Left hindlimb (tissue), 1 donor: ENCODE measurements around the gene PHC3.
"Not testable (repeated sequence)": the region's sequence is repeated elsewhere in the genome, so short reads cannot be mapped to it uniquely, and the experiment has no call there.

Experiments
- DNase-seq: peaks from one replicate; pipeline ENCODE4 v3.0.0-alpha.2; 2018

Gene PHC3

DNA sequence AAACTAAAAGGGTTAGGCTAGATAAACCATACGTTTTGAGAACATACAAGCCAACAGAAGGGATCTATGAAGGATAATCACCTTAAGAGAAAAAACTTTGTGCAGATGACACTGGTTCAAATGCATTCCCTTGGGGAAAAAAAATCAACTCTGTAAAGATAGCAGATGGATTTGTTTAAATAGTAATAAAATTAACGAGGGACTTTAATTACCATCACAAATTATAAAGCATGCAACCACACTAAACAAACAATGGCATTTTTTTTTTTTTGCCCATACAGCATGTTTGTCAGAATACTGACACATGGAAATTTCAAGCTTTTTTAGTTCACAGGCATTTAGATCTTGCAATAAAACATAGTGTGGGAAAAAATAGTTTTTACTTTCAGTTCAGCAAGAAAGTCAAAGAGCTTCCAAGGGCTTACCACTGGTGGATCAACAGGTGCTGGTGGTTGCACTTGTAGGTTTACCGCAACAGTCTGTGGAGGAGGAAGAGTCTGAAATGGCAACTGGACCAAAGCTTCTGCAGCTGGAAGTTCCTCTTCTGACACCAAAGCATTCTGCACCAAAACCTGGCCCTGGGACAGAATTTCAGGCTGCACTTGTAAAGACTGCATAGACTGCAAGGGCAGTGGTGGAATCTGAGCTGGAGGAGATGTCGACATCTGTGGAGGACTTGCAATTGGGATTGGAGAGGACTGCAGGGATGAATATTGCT is 53.1 kb downstream of the PHC3 start:
- no peak for DNase-seq

DNA sequence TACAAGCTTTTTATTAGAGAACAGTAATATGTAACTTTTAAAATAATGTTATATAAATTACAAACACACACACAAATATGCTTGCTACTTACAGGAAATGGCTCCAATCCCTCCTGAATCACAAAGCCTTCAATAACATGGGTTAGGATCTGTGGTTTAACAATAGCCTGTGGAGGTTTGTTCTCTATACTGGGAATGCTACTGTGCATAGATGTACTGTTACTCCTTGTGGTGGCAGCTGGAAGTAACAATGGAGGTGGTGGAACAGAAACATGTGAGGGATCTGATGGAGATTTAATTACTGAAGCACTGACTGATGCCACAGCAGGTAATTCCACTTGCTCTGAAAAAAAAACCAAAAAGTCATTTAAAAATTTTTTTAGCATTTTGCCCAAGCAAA is 64.4 kb downstream of the PHC3 start:
- DNase-seq = no peak

DNA sequence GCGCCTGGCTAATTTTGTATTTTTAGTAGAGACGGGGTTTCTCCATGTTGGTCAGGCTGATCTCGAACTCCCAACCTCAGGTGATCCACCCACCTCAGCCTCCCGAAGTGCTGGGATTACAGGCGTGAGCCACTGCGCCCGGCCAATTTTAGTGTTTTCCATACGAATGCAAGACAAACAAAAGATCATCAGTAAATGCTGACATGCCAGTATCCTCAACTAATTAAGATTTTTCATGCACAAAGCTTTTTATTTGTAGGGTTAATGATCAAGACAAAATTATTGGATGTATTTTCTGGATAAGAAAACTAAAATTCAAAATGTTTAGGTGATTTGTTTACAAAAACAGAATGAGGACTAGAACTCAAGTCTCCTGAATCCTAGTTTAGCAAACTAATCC is 67.4 kb downstream of the PHC3 start:
- not testable (repeated sequence) for DNase-seq

DNA sequence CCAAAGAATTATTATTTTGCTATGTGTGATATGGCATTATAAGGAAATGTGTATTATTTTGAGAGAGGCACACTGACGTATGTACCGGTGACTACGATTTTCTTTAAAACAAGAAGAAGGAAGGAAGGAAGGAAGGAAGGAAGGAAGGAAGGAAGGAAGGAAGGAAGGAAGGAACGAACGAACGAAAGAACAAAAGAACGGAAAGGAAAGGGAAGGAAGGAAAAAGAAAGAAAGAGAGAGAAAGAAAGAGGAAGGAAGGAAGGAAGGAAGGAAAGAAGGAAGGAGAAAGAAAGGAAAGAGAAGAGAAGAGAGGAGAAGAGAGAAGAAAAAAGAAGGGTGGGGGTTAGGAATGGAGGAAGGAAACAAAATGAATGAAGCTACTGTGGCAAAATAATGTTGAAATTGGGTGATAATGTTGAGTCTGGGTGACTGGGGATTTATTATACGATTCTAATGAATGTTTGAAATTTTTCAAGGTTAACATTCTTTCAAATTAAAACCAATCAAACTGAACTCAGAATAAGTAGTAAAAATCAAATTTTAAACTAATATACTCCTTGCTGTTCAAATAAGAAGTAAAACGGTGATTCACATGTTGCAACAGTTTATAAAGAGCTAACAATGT is 70.3 kb downstream of the PHC3 start:
- no peak for DNase-seq

DNA sequence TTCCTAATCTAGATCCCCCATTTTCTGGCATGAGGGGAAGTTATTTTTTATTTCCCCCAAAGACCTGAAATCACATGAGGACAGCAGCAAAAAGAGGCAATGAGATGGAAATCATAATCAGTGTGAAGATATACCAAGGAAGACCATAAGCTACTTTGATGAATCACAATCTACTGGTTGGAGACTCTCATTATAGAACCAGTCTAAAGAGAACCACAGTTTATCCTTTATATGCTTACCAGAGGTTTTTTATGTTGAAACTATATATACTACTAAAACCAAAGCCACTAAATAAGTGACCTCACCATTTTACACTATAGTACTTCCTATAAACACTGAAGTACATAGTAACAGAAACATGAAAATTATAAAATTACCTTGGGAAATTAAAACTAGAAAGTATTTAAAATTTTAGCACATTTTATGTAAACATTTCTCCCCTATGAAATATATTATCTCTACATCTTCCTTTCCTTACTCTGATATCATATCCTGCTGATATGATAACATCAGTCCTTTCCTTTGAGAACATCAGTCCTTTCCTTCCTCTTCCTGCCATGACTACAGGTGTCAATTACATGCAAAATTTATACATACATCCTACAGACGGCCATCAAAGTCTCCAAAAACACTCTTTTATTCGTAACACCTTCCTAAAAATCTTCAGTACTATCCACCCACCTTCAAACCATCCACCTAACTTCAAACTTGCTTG is 71.8 kb downstream of the PHC3 start:
- no peak for DNase-seq

- DNase-seq = no peak
Measured at GRCh38 chr3:170108955-170109354, 72.6 kb downstream of the PHC3 start.

DNA sequence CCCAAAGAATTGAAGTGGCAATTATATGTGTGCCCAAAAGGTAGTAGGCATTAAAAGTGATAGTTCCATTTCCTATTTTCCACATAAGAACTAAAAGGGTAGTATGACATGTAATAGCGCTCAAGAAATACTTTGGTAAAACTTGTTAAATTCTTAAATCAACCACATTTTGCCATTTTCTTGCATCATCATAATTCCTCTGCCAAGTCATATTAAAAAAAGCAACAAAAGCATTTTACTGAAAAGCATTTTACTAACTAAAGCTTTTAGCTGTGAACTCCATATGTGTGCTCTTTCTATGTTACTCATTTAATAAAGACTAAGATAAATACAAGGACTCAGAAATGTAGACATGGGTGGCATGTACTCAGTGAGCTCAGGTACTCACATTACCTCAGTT is 73.6 kb downstream of the PHC3 start:
- DNase-seq = no peak

DNA sequence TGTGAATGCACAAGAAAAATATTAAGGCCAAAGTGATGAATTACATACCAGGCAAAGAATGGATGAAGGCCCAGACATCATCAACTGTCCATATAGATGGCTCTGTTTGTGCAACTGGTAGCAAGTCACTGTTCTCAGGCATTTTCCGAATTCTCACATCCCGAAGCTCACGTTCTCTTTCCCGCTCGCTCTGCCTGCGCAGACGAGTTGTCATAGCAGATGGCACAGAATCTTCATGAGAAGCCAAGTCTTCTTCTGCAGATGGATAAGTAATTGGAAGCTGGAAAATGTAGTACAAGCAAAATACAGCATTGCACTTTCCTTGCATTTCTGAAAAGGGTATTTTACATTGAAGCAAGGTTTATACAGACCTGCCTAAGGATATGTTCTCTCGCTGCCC is 79.1 kb downstream of the PHC3 start:
- no peak for DNase-seq

DNA sequence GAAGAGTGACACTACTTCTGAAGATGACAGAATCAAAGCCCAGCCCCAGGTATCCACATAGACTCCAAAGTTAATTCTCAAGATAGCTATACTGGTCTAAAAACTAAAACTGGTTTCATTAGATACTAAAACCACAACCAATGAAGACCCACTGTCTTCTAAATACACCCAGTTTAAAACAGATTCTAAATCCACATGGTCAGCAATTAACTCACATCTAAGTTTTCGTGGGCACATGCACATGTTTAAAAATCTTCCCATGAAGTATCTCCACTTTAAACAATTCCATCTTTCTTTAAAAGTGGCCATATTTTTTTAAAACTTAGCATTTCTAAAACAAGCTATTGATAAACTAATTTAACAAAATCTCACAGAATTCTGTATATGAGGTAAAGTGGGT is 80.6 kb downstream of the PHC3 start:
- no peak for DNase-seq

DNA sequence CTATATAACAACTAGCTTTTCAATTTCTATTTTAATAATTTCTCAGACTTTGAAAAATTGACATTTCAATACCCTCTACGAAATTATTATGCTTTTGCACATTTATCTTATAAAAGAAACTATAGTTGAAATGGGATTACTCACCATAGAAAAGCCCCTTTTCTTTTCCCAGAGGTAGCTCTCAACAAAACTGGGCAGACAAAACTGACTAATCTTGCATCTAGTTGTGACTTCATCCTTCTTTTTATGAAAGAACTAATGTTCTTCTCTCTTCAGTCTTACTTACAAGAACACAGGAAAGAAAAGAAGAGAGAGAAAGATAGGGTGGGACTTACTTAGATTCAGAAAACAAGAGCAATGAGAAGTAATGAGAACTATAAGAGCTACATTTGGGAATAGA is 82.8 kb downstream of the PHC3 start:
- no peak for DNase-seq

DNA sequence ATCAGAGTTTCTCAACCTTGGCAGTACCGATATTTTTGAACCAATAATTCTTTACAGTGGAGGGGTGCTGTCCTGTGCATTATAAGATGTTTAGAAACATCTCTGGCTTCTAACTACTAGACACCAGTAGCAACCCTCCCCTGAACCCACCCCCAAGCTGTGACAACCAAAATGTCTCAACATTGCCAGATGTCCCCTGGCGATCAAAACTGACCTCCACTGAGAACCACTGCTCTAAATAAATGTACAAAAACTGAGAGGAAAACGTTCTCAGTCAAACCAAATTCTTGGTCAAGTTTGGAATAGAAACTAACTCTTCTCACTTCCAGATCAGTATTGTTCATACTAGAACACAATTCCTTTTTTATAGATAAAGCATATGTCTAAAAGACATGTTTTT is 85.2 kb downstream of the PHC3 start:
- no peak for DNase-seq

- no peak for DNase-seq
Measured at GRCh38 chr3:170095771-170096170, 85.8 kb downstream of the PHC3 start.

DNA sequence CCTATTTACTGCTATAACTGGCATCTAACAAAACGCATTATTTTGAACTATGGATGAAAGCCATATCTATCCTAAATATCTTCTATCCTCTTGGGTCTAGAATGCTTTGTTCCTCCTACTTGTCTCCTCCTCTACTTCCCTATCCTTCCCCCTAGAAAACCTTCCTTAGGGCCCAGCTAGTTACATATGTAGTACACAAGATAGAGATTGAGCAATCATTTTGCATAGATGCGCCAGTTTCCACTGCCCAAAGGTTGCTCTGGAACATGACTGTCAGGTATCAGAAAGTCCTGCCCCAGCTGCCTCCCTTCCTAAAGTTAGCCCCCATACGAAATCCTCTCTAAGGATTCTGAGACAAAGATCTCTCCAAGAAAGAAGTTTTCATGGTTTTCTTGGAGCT is 88.6 kb downstream of the PHC3 start:
- DNase-seq = no peak

- DNase-seq = no peak
Measured at GRCh38 chr3:170090601-170090981, 90.9 kb downstream of the PHC3 start.

GRCh38 chr3:170089862-170090600 is 91.5 kb downstream of the PHC3 start:
- no peak for DNase-seq

- no peak for DNase-seq
Measured at GRCh38 chr3:170085396-170085795, 96.1 kb downstream of the PHC3 start.

DNA sequence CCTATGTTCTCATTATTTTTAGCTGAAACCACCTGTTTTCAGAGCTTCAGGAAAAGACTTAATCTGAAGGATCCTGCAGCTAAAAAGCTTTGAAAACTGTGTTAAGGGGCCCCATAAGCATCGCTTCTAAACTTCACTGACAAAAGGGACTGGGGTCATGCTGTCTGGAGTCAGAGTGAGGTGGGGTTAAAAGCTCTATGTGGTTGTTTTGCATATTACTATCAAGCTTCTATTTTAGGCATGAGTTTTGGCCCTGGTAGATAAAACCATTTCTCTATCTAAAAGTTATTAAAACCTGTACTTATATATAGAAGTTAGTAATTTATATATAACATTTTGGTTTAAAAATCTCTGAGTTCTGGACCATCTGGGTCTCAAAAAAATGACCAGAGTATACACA is 98.2 kb downstream of the PHC3 start:
- DNase-seq = no peak

- DNase-seq = no peak
Measured at GRCh38 chr3:170081079-170081741, 100.3 kb downstream of the PHC3 start.

DNA sequence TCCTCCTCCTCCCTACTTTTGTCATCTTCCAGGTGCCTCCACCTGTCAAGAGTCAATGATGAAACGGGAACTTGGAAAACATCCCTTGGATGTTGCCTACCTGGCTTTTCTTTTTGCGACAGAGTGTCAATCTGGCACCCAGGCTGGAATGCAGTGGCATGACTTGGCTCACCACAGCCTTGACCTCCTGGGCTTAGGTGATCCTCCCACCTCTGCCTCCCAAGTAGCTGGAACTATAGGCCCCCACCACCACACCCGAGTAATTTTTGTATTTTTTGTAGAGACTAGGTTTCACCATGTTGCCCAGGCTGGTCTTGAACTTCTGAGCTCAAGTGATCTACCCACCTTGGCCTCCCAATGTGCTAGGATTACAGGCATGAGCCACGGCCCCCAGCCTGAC is 100.9 kb downstream of the PHC3 start:
- DNase-seq = no peak

DNA sequence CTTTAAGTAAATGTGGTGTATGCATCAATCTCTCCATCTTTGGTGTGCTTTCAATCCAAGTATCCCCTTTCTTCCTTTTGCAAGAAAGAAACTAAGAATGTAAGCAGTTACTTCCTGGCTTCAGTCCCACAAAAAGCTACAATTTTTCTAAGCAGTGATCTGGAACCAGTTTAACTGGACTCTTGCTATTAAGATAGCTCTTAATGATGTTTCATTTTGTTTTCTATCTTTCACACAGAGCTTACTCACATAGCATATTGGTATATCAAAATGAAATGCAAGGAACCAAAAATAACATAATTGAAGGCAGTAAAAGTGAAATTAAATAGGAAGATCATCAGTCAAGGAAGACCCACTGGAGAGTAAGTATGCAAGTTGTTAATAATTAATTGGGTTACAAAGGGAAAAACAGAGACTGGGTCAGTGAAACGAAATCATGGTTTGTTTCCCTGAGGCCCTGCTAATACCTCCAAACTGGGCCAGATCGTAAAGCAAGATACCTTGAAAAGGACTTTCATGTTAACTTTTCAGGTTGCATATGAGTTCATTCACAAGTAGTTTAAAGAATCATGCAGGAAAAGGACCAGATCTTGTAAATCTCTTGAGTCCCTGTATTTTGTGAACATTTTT is 101.9 kb downstream of the PHC3 start:
- no peak for DNase-seq

DNA sequence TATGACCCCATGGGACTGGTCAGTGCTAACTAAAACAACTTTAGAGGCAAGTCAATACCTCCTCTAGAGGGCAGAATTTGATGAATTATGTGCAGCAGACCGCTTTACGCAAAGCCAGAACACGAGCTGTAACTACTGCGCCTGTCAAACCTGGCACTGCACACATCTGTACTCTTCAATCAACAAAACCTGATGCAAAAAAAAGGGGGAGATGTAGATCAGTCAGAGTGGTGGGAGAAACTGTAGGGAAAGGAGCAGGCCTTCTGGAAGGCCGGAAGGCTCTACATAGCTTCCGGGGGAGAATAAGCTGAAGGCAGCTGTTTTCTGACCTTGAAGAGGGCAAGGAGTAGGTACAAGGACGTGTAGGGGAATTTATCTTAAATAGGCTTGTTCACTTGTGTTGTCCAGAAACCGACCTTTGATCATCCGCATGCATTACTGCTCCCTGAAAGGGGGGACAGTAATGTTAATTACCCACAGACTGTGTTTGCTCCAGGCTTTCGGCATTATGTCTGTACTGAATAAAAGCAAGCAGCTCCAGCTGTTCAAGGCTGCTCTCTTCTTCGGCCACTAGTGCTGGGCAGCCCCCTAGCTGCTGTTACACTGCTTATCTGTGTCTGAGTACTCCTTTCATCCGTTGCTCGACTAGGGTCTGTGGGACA is 102.8 kb downstream of the PHC3 start:
- no peak for DNase-seq

DNA sequence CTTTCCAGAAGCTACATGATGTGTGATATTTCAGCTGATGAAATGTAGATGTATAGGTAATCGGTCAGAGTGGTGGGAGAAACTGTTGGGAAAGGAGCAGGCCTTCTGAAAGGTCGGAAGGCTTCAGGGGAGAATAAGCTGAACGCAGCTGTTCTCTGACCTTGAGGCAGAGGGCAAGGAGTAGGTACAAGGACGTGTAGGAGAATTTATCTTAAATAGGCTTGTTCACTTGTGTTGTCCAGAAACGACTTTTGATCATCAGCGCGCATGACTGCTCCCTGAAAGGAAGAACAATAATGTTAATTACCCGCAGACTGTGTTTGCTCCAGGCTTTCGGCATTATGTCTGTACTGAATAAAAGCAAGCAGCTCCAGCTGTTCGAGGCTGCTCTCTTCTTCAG is 104.2 kb downstream of the PHC3 start:
- no peak for DNase-seq
